ENCODE results near the gene GPNMB.
"Not testable (repeated sequence)": the region's sequence is repeated elsewhere in the genome, so short reads cannot be mapped to it uniquely, and the experiment has no call there.

Gene GPNMB

DNA sequence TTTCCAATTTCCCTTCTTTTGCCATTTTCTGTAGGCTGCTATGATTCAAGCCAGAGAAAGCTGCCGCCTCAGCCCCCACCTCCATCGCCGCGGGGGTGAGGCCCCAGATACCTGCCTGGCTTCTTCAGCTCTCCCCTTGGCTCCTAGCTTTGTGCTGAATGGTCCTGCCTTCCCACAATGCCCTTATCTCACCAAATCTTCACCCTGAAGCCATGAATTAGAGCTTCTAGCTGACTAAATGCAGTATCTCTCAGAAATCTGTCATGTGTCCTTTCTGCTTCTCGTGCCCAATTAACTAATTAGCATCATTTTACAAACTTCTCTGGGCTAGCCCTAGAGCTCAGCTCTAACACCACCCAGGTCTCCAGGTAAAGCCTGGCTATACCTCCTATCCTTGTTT, 32.2 kb upstream of the GPNMB start:
- in situ Hi-C loops (cut with MboI; ENCODE audit: low pct_unique_long_range_greater_than_20kb, low sequenced_read_pairs, unreplicated experiment), result no loop called here

GRCh38 chr7:23214938-23215337, 31.6 kb upstream of the GPNMB start:
- DNase-seq (ENCODE audit: low spot score), result no peak
- in situ Hi-C loops (cut with MboI; ENCODE audit: low pct_unique_long_range_greater_than_20kb, low sequenced_read_pairs, unreplicated experiment), result no loop called here
- TF ChIP-seq CTCF (IDR thresholded peaks at IDR 0.05; ENCODE audit: extremely low read depth, insufficient read depth, missing control alignments), result no peak

More for the DNA sequence above, 32.2 kb upstream of the GPNMB start:
- DNase-seq (ENCODE audit: low spot score), result no peak
- no peak for TF ChIP-seq CTCF (IDR thresholded peaks at IDR 0.05; ENCODE audit: extremely low read depth, insufficient read depth, missing control alignments)

DNA sequence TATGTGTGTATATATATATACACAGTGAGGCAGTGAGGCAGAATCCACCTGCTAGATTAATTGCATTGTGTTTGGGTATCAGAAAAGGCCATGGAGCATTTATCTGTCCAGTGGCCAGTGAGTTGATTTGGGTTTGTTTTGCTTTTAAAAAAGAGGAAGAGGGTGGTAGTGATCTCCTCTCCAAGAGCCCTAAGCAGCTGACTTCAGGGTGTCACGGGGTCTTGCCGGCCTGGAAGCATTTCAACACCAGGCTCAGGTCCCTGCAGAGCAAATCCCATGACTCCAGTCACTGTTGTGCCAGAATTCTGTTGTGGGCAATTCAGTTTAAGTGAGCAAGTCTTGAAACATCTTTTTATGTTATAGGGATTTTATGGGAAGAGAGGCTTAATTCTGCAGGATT, 30.6 kb upstream of the GPNMB start:
- no peak for DNase-seq (ENCODE audit: low spot score)
- no peak for TF ChIP-seq CTCF (IDR thresholded peaks at IDR 0.05; ENCODE audit: extremely low read depth, insufficient read depth, missing control alignments)
- in situ Hi-C loops (cut with MboI; ENCODE audit: low pct_unique_long_range_greater_than_20kb, low sequenced_read_pairs, unreplicated experiment), result no loop called here

DNA sequence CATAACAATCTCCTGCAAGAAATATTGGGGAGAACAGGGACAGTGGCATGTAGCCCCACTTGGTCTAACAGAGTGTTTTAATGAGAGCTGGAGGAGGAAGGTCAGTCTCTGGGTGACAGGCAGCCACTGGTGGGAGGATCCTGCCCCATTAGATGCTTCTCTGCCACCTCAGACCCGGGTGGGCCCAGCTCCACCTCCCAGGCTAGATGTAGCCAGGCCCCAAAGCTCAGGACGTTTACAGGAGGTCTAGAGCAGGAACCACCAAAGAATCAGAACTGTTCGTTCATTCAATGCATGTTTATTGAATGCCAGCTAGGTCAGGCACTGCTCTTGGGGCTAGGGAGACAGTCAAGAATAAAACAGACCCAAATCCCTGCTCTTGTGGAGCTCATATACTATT, 28.4 kb upstream of the GPNMB start:
- in situ Hi-C loops (cut with MboI; ENCODE audit: low pct_unique_long_range_greater_than_20kb, low sequenced_read_pairs, unreplicated experiment), result no loop called here
- no peak for TF ChIP-seq CTCF (IDR thresholded peaks at IDR 0.05; ENCODE audit: extremely low read depth, insufficient read depth, missing control alignments)
- DNase-seq (ENCODE audit: low spot score), result no peak

DNA sequence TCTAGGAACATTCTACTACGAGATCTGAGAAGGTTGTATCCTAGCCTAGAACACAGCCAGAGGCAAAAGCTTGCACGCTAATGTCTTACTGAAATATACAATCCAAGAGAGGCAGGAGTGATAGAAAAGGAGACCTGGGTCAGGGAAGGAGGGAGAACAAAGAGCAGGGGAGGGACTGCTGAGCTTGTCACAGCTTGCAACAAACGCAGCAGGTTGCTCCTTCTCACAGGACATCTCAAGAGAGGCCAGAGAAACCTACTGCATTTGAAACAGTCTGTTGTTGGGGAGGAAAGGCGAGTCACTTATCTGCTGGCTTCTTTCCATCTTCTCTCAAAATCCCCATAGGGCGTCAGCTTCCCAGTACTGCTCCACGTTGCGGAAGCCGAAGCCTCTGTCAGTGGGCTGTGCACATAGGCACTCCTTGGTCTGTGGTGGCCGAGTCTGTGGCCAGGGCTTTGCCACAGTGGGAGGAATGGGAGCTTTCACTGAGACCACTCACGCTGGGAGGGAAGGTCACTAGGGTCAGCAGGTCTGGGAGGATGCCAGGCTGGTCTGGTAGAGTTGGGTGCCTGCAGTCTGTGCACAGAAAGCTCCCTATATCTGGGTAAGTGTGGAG, 25.8 kb upstream of the GPNMB start:
- DNase-seq (ENCODE audit: low spot score), result no peak
- in situ Hi-C loops (cut with MboI; ENCODE audit: low pct_unique_long_range_greater_than_20kb, low sequenced_read_pairs, unreplicated experiment), result no loop called here
- no peak for TF ChIP-seq CTCF (IDR thresholded peaks at IDR 0.05; ENCODE audit: extremely low read depth, insufficient read depth, missing control alignments)

- no peak for DNase-seq (ENCODE audit: low spot score)
- in situ Hi-C loops (cut with MboI; ENCODE audit: low pct_unique_long_range_greater_than_20kb, low sequenced_read_pairs, unreplicated experiment), result no loop called here
Observed at GRCh38 chr7:23222439-23223030, 24.0 kb upstream of the GPNMB start.

GRCh38 chr7:23224364-23224763, 22.2 kb upstream of the GPNMB start:
- in situ Hi-C loops (cut with MboI; ENCODE audit: low pct_unique_long_range_greater_than_20kb, low sequenced_read_pairs, unreplicated experiment); DNase-seq (ENCODE audit: low spot score): not testable (repeated sequence)

More at GRCh38 chr7:23222439-23223030, 24.0 kb upstream of the GPNMB start:
- no peak for TF ChIP-seq CTCF (IDR thresholded peaks at IDR 0.05; ENCODE audit: extremely low read depth, insufficient read depth, missing control alignments)

Data from GM13977 (cell line).